Subcutaneous adipose tissue (tissue), 4 donors: ENCODE results near the gene ELFN2. TPM values are rescaled to one million over a fixed set of nuclear protein-coding genes. Genes with fewer than 3 reads are reported as not detected.

Experiments
- CTCF ChIP-seq: fragments of 450-650 bp; IDR thresholded peaks from one replicate; pipeline ENCODE4 v1.5.1; 2016; ENCODE audit warnings: low read depth, mild to moderate bottlenecking, control low read depth, antibody characterized with exemption, moderate library complexity
- total RNA-seq, 4 donors: library from RNA; depleted of rRNA; stranded (reverse); fragments of >200 nt; gene quantifications; one replicate each; pipeline ENCODE4 v1.1.0, GENCODE V29; 2016

The ELFN2 gene
- total RNA-seq, 4 donors from 2014 or later: not detected

DNA sequence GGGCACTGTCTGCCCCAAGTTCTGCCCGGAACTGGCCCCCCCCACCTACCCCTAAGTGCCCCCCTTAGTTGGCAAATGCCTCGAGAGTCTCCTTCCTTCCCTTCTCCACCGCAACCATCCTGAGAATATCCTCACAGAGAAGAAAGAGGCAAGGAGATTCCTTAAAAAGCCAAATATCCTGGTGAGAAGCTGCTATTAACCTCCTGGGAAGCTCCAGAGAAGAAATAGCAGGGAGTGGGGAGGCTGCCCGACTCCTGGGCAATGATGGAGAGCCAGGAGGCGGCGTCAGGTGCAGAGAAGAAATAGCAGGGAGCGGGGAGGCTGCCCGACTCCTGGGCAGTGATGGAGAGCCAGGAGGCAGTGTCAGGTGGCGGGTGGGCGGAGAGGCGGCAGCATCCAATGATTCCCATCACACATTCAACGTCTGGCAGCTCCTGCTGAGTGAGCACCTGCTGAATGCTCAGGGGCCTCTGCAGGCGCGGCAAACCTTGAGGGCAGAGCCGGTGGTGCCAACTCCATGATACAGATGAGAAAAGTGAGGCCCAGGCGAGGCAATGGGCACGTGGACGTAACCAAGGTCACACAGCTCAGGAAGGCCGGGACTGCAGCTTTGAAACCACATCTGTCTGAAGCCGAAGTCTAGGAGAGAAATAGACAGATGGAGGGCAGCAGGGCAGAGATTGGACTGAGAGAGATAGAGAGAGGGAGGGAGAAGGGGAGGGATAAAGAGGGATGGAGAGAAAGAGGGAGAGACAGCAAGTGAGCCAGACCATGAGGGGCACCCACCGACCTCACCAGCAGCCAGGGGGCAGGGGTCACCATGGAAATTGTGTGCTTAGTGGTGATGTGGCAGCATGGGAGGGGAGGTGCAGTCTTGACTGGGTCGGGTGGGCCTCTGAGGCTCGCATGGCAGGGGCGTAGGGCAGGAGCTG is 86.7 kb downstream of the ELFN2 start:
- TF ChIP-seq CTCF: no peak

- no peak for TF ChIP-seq CTCF
These were observed 88.6 kb downstream of the ELFN2 start for GRCh38 chr22:37338539-37339246.

DNA sequence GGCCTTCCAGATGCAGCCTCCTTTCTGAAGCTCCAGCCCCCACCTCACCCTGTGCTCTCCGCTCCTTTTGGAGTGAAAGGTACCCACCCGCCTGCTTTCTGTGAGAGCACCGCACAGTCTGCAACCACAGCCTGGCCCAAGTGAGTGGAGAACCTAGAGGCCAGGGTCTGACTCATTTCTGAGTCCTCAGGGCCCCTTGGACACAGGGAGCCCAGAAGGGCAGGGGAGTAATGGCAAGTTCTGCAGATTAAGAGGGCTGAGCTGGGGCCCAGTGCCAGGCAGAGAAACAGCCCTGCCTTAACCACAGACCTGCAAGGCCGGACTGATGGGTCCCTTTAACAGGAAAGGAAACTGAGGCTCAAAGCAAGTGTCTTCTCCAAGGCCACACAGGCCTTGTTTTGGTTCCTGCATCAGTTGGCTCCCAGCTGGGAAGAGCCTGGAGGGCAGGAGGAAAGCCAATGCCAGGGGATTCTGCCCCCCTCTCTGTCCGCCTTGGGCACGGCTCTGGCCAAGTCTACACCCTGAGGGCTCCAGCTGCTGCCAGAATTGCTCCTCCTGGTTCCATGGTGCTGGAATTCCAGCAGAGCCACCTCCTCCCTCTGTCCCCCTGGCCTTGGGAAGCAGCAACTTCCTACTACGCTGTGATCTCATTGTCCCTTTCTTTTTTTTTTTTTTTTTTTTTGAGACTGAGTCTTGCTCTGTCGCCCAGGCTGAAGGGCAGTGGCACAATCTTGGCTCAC is 89.9 kb downstream of the ELFN2 start:
- TF ChIP-seq CTCF: no peak

GRCh38 chr22:37336579-37336978 is 90.7 kb downstream of the ELFN2 start:
- TF ChIP-seq CTCF: no peak

- no peak for TF ChIP-seq CTCF
These were observed 91.5 kb downstream of the ELFN2 start for GRCh38 chr22:37335806-37336199.

DNA sequence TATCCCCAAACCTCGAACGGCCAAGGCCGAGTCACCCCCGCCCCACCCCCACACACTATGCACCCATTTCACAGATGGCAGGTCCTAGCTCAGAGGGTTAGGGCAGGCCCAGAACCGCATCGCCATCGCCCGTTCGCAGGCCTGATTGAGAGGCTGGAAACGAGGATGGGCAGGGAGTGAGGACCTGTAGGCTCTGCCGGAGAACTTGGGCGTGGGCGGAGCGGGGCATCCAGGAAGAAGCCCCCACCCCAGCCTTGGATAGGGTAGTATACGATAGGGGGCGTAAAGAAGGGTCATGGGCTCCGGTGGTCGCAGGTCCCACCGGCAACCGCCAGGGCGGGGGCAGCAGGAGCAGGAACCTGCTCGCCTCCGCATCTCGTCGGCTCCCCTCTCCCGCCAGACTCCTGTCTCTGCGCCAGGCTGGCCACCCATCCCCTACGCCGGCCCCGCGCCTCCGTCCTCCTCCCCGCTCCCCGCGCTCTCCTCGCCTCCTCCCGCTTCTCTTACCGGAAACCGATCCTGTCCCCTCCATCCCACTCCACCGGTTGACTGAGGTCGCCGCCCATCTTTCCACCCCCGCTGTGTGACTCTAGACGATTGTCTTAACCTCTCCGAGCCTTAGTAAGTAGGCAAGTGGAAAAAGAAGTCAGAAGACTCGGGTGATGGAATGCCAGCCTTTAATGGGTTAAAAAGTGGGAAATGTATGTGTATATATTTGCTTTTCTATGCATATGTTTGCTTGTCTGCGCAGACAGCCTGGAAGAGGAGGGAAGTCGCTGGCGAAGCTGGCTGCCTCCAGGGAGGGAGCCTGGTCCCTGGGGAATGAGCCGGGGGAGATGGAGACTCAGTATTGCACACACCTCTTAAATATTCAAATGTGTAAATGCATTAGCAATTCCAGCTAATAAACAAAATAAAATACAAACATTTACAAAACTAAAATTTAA is 92.1 kb downstream of the ELFN2 start:
- no peak for TF ChIP-seq CTCF
